Right lobe of liver (tissue), 4 donors: Measurements from ENCODE around the gene ARHGAP40.

Experiments used
- POLR2A ChIP-seq: fragments of 450-650 bp; IDR thresholded peaks from one replicate; pipeline ENCODE4 v1.6.1; 2017; ENCODE audit warnings: antibody characterized with exemption, mild to moderate bottlenecking
- TF ChIP-seq, protein P1 (sequence below), 4 donors: fragments of 200-600 bp in 3 of 4; fragments of 450-650 bp in 1 of 4; IDR thresholded peaks; one replicate each; pipeline versions ENCODE4 v1.5.1 to v1.8.0; 2016 to 2022; ENCODE audit warnings: antibody characterized with exemption in 4 of 4, mild to moderate bottlenecking in 2 of 4
- donor health status: DM: no; HTN: no; CAD: no.
- donor health status: DM: no; HTN: no; CAD: no.
- donor health status: DM: no; HTN: yes; CAD: no.

DNA sequence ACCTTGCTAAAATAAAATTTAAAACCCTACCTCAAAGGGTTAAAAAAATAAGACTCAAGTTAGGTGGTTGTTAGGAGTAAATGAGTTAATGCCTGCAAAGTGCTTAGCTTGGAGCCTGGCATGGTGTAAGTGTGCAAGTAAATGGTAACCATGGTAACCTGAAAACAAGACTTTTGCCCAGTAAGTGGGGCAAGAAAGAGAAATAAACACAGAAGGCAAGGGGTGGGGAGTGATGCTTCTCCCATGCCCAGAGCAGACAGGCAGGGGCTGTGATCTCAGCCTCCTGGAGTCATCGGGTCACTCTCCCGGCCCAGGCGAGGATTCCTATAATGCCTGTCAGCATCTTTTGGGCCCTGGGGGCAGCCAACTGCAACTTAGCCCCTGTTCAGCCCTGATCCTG lies 63.5 kb downstream of the ARHGAP40 start:
- TF ChIP-seq, protein P1, sequence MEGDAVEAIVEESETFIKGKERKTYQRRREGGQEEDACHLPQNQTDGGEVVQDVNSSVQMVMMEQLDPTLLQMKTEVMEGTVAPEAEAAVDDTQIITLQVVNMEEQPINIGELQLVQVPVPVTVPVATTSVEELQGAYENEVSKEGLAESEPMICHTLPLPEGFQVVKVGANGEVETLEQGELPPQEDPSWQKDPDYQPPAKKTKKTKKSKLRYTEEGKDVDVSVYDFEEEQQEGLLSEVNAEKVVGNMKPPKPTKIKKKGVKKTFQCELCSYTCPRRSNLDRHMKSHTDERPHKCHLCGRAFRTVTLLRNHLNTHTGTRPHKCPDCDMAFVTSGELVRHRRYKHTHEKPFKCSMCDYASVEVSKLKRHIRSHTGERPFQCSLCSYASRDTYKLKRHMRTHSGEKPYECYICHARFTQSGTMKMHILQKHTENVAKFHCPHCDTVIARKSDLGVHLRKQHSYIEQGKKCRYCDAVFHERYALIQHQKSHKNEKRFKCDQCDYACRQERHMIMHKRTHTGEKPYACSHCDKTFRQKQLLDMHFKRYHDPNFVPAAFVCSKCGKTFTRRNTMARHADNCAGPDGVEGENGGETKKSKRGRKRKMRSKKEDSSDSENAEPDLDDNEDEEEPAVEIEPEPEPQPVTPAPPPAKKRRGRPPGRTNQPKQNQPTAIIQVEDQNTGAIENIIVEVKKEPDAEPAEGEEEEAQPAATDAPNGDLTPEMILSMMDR (IDR thresholded peaks at IDR 0.05): no peak
- TF ChIP-seq POLR2A: no peak
